Stimulated activated CD4-positive, alpha-beta T cell treated with anti-CD3 and anti-CD28 coated beads, Interleukin-12 subunit alpha, Interleukin-12 subunit beta, amount 100 ng/mL, for 4 hours (primary cell): ENCODE data around the gene ARID4B.
"Not testable (repeated sequence)": the region's sequence is repeated elsewhere in the genome, so short reads cannot be mapped to it uniquely, and the experiment has no call there.

Experiments
- DNase-seq: peaks from one replicate; pipeline ENCODE4 v3.0.0-alpha.2; 2020

ARID4B gene

DNA sequence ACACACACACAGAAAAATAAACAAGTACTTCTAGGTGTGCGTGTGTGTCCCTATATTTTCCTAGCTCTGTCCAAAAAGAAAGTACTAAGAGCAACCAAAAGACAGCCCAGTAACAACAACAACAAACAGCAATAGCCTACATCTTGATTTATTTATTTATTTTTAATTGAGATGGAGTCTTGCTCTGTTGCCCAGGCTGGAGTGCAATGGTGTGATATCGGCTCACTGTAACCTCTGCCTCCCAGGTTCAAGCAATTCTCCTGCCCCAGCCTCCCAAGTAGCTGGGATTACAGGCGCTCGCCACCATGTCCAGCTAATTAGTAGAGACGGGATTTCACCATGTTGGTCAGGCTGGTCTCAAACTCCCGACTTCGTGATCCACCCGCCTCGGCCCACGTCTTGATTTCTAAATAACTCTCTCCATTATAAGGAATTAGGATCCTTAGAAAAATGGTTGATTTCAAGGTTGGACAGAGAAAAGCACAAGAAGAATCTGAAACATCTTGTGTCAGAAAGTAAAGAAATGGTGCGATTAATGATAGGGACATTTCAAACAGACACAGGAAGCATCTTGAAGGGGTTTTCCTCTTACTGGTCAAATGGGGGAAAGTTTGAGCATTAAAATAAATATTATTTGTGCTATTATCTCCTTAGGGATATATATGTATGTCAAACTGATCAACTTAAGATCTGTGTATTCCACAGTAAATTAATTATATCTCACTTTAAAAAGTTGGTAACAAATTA, 59.4 kb downstream of the ARID4B start:
- DNase-seq: no peak

DNA sequence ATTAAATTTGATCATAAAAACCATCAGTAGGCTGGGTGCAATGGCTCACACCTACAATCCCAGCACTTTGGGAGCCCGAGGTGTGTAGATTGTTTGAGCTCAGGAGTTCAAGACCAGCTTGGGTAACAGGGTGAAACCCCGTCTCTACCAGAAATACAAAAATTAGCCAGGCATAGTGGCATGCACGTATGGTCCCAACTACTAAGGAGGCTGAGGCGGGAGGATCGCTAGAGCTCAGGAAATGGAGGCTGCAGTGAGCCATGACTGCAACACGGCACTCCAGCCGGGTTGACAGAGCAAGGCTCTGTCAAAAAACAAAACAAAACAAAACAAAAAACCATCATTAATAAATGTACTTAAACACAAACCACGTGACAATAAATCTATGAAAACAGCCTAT, 61.0 kb downstream of the ARID4B start:
- DNase-seq: no peak

DNA sequence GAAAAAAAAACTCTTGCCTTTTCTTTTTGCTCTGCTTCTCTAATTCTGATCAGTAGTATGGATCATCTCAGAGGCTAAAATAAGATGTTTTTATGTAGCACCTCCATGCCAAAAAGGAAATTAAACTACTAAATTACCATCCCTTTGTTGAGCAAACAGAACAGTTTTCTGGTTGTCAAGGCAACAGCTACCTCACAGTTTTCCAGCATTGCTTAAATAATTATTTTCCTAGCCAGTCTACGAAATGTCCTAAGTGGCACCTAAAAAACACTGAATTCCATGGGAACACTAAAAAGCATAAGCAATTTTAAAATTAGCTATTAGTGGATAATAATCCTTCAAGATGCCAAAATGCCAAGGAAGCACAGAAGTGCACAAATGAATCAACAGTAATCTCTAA, 61.7 kb downstream of the ARID4B start:
- DNase-seq: no peak

DNA sequence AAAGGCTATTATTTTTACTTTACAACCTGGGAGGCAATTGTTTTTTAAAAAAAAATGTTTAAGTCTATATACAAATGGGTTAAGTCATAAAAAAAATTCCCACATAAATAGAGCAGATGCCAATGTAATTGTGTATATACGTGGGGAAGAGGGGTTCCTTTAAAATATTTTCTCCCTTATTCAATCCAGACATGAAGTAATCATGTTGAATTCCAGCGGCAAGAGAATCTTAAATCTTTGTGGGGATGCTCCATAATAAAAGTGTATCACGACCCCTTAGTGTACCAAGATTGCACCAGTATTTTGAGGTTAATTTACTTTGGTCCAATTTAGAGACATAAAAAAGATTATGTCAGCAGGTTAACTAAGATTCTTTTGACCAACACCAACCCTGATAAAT, 62.1 kb downstream of the ARID4B start:
- no peak for DNase-seq

DNA sequence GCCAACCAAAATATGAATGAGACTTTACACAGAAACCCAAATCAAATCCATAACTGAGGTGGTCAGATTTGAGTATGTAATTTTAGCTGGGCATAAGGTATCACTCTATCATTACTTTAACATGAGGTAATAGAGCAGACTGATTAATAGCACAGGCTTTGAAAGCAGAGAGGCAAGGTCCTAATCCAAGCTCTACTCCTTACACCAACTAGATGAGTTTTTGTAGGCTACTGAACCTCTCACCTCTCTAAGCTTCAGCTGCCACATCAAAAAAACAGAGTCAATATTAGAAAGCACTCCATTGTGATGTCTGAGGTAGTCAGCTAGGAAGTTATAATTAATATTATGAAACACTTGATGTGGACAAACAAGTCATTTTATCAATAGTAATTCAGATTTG, 63.7 kb downstream of the ARID4B start:
- no peak for DNase-seq

DNA sequence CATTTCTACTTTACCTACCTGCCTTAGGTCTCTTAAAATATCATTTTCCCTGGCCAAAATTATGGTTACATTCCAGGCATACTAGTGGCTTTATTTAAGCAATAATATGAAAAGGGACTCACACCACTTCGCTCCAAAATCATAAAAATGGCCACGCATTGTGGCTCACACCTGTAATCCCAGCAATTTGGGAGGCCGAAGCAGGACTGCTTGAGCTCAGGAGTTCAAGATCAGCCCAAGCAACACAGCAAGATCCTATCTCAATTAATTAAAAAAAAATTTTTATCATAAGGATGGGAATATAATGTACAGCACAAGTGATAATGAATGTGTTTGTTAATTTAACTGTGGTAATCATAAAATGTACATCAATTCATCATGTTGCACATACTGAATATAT, 65.4 kb downstream of the ARID4B start:
- DNase-seq: no peak

DNA sequence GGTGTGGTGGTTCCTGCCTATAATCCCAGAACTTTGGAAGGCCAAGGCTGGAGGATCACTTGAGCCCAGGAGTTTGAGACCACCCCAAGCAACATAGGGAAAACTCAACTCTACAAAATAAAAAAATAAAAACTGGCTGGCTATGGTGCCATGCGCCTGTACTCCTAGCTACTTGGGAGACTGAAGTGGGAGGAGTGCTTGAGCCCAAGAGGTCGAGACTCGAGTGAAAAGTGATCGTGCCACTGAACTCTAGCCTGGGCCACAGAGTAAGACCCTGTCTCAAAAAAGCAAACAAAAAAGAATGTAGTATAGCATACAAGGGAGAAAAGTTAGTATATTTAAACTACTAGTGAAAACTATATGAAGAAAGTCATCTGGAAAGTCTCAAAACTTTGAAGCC, 66.7 kb downstream of the ARID4B start:
- no peak for DNase-seq

DNA sequence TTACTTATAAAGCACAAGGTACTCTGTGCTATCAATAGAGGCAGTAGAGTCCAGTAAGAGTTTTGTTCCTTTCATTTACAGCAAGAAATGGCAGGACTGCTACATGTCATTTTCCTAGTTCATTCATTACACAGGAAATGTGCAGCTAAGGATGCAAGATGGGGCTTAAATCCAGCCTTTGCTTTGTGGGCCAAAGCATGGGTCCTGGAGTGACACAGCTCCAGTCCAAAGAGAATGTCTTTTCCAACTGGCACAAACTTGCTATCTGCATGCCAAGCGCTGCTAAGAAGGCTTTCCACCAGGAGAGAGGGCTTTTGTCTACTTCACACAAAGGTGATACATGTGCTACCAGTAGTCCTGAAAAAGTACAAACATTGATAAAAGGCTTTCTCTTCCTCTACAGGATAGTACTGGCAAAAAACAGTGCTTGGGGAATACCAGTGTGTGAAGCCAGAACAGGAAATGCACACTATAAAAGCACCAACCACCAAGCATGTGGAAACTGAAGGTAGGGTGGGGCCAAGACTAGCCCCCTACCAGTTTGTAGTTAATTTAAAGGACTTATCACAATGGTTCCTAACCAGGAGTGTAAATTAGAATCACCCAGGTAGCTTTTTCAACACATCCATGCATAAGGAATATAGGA, 68.7 kb downstream of the ARID4B start:
- DNase-seq: no peak

DNA sequence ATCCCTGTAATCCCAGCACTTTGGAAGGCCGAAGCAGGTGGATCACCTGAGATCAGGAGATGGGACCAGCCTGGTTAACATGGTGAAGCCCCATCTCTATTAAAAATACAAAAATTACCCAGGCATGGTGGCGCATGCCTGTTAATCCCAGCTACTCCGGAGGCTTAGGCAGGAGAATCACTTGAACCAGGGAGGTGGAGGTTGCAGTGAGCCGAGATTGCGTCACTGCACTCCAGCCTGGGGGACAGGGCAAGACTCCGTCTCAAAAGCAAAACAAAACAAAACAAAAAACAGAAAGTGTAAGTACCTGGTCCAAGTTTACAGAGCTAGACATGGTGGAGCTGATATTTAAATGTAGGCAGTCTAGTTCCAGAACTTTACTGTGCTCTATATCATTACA, 69.9 kb downstream of the ARID4B start:
- DNase-seq: not testable (repeated sequence)

DNA sequence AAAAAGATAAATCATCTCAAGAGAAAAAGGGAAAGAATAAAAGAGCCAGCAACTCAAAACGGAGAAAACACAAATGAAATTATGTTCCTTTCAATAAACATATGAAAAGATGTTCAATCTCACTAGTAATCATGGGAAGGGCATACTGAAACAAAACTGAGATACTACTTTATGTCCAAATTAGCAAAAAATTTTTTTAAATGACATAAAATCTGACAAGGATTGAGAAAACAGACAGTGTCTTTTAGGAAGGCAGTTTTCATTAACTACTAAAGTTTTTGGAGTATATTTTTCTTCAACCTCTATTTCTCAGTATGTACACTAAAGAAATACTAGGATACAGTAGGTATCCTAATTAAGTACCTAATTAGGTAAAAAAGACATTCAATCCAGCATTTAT, 73.3 kb downstream of the ARID4B start:
- DNase-seq: no peak

DNA sequence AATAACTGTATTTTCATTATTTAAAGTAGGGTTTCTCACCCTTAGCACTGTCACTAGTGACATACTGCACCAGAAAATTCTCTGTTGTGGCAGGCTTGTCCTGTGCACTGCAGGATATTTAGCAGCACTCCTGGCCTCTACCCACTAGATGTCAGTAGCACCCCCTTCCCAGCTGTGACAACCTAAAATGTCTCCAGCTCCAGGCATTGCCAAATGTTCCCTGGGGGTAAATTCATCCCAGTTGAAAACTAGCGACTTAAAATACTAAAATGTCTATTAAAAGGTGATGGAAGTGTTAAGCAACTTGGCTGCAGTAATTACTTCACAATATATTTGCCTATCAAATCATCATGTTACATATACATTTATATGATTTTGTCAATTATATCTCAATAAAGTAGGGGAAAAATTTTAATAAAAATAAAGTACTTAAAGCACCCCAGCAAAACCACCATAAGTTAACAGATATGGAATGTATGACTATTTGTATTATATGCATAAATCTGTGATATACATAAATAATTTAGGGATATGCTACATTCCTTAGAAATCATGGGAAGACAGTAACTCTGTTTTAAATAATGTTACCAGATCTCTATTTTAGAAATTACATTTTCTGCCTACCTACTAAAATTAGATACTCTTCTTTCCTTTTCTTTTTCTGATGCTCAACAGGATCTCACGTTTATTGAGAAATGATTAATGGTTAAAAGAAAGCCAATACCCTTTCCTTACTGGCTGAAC, 74.6 kb downstream of the ARID4B start:
- DNase-seq: peak; percentile 36

DNA sequence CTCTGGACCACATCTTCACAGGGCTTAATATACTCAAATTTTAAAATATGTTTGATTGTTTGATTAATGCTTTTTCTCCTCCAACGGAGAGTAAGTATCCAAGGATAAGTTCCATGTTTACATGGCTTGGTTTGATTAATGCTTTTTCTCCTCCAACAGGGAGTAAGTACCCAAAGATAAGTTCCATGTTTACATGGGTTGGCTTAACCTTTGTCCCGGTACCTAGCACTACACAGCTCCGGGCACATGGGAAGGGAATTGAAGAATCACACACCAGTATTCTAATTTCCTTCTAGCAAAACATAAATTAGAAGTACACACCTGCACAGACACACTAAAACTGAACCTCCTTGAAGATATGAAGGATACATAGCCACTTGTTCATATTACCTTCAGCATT, 77.5 kb downstream of the ARID4B start:
- DNase-seq: no peak

DNA sequence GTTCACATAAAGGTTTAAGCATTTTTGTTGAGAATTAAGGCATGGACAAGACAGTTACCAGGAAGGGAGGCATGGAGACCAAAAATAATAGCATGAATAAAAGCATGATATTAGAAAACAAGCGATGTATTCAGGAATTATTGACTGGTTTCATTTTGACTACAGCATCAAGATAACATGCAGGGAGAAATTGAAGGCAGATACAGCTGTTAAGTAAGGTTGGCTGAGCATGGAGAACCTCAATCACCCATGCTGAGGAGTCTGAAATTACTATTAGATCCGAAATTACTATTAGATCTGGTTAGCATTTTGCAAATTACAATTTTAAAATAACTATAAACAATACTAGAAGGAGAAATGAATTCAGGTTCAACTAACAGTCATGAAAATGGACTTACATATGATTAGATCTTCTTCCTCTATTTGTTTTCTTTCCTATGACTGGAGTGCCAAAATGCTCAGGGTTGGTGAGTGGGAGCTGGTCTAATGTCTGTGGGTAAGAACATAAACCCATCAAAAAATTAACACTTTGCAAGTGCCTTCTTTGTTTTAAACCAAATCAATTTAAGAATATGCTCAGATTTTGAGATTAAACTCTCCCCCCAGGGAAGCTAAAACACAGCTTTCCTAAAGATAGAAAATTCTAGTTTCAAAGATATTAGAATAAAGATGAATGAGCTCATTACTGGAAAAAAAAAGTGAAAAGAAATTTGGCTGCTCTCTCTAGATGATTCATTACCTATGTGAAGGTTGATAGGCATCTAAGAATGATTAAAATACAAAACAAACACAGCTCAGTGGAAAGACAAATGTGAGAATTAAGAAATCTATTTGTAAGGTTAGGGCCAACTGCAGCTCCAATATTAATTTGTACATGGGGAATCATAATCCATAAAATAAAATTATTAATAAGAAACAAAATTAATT, 81.7 kb downstream of the ARID4B start:
- DNase-seq: no peak

DNA sequence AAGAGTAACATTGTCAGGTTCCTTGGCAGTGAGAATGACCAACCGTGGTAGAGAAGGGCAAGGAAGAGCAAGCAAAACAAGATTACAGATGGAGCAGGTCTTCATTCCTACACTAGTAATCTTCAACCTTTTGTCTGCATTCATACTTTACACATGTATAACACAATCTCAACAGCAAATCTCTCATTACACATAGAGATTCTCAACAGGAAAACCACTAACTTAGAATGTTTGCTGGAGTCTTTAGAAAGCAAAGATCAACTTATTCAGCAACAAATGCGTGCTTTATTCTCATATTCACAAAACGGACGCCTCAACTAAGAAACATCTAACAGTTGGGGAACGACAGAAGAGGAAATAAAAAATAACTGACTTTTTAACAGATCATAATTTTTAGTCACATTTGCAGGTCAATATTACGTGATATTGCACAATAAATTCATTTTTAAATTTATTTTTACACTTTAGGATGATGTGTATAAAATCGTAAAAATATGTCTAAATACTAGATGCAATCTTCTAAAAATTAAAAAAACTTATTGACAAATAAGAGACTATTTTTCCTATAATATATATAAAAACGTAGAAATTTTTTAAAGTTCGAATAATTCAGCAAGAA, 82.9 kb downstream of the ARID4B start:
- no peak for DNase-seq

DNA sequence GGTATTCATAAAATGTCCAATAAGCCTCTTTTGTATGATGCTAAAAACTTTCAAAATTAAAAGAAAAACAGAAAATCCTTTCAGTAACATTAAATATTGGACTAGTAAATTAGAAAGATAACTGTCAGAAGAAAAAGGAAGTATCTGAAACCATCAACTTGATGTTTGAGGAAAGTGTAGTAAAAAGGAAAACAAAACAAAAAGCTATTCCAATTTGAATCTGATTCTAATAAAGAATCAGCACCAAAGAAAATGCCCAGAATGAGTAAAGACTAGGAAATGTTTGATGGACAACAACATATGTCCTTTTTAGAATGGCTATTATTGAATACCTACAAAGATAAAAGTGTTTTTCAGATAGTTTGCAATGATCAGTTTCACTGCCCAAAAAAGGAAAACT, 87.0 kb downstream of the ARID4B start:
- no peak for DNase-seq

DNA sequence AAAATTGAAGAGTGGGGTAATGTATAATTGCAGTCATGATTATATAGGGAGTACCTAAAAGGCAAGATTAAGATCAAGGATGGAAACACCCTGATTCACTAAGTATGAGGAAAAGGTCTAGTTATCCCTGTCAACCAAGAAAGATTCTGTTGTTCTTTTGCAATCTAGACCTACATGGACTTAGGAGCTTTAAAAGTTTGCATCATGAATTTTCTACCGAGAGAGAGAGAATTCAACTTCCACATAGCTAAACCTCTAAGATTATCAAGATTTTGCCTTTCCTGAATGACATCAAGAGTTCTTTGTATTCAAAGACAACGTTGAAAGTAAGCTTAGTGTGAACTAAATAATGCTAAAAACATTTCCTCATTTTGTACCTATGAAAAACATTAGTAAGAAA, 88.1 kb downstream of the ARID4B start:
- DNase-seq: no peak

DNA sequence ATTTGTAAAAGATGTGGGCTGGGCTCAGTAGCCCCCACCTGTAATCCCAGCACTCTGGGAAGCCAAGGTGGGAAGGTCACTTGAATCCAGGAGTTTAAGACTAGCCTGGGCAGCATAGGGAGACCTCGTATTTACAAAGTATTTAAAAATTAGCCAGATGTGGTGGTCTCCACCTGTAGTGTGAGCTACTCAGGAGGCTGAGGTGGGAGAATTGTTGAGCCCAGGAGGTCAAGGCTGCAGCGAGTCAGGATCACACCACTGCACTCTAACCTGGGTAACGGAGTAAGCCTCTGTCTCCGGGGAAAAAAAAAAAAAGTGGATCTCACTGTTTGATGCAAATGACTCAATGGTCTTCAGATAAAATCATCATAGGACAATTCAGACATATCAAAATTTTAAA, 89.4 kb downstream of the ARID4B start:
- DNase-seq: no peak

DNA sequence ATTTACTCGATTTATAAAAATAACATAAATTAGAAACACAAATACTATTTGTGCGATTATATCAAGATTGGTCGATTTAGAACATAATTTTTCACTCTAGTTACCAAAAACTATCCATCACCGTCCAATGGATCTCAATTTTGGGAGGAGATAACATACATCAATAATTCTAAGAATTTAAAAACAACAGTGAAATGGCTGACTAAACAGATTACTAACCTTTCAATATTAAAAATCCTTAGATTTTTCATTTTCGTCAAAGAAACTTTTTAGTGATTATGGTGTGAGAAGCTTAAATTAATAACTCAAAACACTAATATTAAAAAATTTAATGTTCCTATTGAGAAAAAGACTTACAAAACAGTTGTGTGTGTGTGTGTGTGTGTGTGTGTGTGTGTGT, 91.9 kb downstream of the ARID4B start:
- DNase-seq: no peak

DNA sequence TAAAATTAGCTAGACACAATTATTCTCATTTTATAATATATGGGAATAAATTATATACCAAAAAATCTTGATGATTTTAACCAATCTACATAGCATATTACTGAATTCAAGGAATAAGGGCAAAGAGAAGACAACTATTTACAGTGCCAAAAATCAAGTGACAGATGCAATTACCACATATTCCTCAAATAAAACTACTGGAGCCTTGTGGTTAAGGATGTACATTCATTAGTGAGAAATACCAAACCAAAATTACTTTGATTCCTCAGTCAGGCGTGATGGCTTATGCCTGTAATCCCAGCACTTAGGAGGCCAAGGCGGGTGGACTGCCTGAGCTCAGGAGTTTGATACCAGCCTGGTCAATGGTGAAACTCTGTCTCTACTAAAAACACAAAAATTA, 98.1 kb downstream of the ARID4B start:
- DNase-seq: no peak

DNA sequence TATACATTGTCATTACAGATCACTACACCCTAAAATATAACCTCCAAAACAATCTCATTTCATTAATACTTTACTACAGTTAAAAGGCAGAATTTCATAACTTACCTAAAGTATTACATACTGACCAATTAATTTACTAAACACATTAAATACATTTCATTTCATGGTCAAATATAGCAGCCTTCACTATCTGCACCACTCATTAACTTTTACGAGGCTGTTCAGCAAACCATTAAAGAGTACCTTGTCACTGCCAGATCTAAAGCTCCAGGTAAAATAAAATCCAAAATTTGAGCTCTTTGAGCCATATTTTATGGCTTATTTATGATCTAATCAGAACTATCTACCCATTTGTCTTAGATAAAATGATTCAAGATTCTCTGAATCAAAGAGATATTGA, 100.6 kb downstream of the ARID4B start:
- DNase-seq: no peak

DNA sequence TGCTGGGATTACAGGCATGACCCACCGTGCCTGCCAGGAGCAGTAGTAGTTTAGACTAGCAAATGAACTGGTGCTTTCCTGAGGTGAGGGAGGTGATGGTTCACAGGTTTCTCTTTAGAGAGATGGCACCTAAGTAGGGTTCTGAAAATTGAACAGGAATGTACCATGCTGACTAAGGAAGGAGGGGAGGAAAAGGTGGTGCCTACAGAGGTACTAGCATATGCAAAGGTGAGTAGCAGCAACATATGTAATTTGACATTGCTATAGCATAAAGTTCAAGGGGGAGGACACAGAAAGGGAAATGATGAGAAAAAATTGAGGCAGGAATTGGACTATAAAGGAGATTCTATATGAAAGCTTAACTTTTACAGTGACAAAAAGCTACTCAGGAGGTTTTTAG, 101.0 kb downstream of the ARID4B start:
- no peak for DNase-seq

DNA sequence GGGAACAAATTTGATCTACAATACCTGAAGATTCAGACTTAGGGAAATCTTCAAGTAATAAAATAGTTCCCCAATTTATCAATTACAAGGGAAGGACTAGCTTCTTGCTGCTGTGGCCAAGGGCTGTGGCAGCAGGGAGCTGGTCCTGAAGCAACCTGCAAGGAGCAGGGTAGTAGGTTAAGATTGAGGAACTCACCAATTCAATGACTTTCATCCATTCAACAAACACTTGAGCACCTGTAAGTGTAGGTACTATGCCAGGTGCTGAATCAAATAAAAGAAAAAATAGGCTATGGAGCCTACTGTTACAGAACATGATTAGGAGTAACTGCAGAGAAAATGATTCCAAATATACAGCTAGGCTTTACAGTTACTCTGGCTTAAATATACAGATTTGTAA, 102.7 kb downstream of the ARID4B start:
- no peak for DNase-seq
